ENCODE results near the gene MRPS27.

Gene MRPS27

DNA sequence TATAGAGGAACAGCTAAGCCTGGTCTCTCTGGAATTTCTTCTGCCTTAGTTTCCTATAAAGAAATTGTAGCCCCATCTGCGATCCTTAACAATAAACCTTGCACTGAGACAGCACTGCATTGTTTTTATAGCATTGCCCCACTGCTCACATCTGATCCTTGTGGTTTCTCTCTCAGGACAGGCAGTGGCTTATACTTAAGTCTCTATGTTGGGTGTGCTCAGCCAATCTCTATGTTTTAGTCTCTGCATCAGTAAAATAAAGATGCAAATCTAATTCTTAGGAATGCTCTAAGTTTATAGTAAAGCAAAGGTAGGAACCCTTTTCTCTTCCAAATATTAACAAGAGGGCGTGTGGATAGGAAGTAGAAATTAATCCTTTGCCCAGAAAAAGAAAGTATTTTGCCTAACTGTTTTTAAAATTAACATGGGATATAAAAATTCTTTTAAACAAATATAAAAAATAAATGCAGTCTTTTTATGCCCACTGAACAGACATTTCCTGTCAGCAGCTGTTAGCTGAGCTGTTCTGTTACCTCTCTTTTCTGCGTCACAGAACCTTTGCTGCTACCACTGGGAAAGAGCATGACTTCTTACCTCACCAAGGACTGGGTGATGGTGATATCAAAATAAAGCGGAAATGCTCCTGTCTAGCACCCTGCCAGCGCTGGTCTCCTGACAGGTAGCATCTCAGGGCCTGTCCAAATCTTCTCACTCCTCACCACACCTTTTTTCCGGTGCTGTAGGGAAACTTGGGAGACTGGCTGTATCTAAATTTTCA lies 29.5 kb downstream of the MRPS27 start:
- DNase-seq: no peak

DNA sequence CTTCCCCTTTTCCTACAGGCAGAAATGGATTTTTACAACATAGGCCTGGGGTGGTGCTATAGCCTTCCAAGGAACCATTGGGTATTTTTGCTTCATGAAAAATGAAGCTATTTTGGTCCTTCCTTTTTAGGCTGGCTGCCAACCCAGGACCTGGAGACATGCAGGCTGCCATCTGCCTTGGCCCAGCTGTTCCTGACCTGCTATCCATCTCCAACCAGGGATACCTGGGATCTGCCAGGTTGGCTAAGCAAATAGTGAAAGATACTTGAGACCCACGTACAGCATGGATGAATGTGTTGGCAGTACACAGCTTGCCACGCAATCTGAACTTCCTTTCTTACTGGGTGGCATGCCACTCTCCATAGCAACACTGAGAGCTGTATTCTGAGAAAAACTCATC lies 31.1 kb downstream of the MRPS27 start:
- DNase-seq: no peak

DNA sequence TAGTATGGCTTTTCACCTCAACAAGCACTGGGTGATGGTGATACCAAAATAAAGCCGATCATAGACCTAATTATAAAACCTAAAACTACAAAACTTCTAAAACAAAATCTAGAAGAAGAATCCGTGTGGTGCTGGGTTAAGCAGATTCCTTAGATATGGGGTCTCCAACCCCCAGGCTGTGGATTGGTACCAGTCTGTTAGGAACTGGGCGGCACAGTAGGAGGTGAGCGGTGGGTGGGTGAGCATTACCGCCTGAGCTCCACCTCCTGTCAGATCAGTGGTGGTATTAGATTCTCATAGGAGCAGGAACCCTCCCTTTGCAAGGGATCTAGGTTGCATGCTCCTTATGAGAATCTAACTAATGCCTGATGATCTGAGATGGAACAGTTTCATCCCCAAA lies 33.2 kb downstream of the MRPS27 start:
- DNase-seq: no peak

DNA sequence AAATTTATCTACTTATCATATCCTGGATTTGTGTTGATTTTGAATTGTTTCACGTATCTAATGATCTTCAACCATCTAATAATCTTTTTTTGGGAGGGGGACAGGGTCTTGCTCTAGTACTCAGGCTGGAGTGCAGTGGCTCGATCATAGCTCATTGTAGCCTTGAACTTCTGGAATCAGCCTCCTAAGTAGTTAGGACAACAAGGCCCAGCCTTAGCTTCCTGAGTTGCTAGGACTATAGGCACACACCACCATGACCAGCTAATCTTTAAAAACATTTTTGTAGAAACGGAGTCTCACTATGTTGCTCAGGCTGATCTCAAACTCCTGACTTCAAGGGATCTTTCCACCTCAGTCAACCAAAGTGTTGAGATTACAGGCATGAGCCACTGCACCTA lies 34.6 kb downstream of the MRPS27 start:
- DNase-seq: no peak

DNA sequence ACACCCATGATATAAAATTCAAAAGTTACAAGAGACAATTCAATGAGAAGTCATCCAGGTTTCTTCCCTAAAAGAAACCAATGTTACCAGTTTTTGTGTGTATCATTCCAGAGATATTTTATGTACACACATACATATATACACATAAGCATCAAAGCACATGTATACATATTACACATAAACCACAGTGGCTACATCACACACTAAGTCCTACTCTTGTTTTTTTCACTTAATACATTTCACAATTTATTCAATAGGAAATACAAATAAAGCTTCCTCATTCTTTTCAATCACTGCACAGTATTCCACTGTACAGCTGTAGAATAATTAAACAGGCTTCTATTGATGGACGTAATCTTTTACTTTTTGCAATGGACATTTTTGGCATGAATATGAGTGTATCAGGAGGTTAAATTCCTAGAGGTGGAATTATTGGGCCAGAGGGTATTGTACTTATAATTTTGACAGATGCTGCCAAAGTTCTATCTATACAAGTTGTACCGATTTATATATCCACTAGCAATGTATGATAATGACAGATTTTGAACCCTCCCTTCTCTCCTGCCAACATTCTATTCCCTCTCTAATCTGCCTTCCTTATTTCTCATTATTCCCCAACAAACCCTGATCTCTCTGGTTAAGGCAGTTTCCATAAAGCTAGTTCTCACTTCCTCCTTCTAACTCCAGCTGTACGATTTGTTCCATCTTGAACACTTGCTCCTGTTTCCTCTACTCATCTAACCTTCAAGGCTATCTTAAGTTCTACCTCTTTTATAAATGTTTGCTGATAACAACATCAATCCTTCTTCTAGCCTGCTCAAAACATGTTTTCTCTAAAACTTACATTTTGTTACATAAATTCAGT lies 35.2 kb downstream of the MRPS27 start:
- no peak for DNase-seq

DNA sequence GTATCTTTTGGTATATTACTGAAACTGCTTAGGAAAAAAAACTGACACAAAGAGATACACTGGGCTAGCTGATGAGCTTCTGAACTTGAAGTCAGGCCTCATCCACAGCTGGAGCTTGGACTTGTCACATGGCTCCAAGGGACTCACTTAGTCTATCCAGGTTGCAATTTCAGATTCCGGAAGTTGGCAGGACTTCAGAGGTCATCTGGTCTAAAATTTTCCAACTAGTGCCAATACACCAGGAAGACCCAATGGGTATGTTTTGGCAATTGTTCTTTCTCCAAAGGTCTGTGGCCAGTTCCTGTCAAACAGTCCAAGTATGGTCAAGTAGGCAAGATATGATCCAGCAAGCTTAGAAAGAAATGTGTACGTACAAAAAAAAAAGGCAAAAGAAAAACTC lies 36.7 kb downstream of the MRPS27 start:
- DNase-seq: no peak

DNA sequence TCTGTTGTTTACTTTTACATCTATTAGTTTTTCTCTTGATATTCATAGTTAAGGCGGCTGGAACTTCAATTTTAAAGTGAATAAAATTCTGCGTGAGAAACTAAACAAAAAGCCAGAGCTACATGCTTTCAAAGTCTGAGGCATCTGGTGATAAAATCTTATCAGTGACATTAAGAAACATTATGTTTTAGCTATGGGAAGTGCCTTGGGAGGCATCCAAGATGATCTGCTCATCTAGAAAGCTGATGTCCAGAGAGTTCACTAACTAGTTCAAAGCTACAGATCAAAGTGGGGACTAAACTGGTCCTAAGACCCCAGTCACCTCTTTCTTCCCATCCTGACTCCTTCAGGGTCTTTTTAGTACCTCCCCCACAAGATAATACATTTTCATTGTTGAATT lies 37.2 kb downstream of the MRPS27 start:
- DNase-seq: peak; percentile 53

DNA sequence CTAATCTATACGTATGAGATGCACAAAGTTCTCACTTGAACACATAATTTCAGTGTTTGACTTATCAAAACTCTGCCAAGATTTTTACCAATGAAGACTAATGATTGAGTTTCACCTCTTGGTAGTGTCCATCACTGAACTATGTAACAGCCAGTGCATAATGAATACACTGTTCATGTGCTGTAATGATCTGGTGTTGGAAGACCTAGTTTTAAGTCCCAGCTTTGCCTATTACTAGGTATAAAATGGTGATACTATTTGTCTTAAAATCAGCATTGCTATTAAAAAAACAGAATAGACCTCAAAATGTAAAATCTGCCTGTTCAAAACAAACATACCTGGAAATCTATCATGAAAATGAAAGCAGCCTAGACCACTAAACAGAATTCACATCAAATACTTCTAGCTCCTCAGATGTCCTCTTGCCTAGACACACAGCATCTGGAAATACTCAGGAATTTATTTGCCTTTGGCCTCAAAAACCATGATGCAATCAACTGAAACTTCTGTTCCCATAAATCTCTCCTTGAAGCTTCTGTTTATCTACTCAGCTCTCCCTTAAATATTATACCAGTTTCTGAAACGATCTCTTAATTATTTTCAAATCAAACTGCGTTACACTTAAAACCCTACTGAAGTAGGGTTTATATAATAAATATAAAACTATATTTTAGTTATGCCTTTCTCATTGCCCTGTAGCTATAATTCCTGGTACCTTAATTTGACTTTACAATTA lies 38.1 kb downstream of the MRPS27 start:
- peak; percentile 96 for DNase-seq

DNA sequence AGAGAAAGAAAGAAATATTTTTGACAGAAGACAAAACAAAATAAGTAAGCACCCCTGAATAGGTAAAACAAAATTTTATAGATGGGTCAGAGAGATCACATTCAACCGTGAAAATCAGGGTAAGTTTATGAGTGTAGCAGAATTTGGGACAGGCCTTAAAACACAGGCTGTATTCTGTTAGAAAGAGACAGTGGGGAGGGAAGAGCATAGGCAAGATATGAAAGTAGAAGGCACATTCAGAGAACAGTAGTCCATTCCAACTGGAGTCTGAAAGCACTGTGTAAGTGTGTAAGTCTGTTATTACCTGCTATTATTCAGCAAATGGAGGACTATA lies 38.6 kb downstream of the MRPS27 start:
- no peak for DNase-seq

DNA sequence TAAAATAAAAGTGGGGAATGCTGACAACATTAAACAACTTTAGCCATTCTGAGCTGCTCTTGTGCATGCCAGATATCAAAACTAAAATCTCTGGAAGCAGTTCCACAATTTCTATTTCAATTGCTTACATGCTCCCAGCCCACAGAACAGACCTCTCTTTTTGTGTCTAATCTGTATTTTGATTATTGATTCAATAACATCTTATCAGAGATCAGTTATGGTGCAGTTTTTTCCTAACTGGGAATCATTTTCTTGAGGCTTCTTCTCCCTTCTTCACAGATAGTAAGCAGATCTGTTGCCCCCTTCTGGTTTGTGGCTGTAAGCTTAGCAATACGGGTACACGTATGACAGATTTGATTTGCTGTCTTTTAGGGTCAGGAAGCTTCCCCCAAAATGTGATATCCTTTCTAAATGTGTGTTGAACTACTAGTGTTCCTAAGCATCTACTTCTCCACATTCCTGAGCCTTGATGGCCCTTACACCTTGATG lies 39.4 kb downstream of the MRPS27 start:
- DNase-seq: peak; percentile 75

DNA sequence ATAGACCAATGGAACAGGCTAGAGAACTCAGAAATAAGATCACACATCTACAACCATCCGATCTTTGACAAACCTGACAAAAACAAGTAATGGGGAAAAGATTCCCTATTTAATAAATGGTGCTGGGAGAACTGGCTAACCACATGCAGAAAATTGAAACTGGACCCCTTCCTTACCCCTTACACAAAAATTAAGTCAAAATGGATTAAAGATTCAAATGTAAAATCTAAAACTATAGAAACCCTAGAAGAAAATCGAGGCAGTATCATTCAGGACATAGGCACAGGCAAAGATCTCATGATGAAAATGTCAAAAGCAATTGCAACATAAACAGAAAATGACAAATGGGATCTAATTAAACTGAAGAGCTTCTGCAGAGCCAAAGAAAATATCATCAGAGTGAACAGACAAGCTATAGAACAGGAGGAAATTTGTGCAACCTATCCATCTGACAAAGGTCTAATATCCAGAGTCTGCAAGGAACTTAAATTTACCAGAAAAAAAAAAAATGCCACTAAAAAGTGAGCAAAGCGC lies 43.8 kb downstream of the MRPS27 start:
- DNase-seq: no peak

DNA sequence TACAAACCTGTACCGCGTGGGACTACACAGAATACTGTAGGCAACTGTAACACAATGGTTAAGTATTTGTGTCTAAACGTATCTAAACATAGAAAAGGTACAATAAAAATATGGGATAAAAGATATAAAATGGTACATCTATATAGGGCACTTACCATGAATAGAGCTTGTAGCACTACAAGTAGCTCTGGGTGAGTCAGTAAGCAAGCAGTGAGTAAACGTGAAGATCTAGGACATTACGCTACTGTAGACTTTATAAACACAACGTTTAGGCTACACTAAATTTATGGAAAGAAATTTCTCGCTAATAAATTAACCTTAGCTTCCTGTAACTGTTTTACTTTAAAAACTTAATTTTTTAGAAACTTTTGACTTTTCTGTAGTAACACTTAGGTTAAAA lies 46.5 kb downstream of the MRPS27 start:
- no peak for DNase-seq

DNA sequence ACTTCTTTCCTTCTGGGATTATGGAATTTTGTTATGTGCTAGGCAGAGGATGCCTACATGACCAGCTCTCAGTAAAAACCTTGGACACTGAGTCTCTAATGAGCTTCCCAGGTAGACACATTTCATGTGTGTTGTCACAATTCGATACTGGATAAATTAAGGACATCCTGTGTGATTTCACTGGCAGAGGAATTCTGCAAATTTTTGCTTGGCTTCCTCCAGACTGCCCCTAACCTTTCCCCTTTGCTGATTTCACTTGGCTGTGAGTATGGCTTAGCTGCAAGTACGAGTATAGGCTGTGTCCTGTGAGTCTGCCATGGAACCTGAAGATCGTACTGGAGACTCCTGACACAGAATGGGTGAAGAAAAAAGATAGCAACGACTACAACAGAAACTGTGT lies 47.6 kb downstream of the MRPS27 start:
- no peak for DNase-seq

DNA sequence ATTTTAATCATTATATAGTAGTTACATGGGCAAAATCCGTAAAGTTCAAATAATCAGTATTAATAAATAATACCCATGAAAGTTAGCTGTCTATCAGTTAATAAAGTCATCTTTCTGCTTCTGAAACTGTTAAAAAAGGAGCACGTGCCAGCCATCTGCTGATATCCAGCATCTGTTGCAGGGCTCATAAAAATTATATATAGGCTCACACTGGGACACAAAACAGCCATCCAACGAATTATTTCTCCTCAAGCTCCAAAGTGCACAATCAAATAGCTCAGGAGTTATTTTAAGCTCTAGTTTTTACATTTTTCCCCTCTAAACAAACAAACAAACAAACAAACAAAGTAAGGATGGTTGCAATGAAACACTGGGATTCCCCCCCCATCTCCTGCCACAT lies 48.3 kb downstream of the MRPS27 start:
- no peak for DNase-seq

DNA sequence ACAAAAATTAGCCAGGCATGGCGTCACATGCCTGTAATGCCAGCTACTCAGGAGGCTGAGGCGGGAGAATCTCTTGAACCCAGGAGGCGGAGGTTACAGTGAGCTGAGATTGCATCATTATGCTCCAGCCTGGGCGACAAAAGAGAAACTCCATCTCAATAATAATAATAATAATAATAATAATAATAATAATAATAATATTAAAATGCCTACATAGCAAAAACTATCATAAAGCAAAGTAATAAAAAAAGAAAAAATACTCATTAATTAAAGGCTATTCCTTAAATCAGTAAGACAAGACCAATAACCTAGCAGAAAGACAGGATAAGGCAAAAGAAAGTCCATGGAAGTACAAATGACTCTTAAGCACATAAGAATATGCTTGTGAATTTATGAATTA lies 50.0 kb downstream of the MRPS27 start:
- DNase-seq: no peak

DNA sequence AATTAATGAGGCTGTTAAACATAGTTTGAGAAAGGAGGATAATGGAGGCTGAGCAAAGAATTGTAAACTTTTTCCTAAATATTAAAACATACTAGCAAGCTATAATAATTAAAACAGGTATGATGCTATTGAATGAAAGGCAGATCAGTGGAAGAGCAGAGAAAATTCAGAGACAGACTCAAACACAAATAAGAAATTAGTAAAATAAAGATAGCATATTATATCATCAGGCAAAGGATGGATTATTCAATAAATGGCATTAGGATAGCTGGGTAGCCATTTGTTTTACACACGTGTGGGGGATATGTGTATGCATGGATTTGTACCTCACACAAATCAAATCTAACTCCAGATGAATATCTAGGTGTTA lies 50.6 kb downstream of the MRPS27 start:
- no peak for DNase-seq

DNA sequence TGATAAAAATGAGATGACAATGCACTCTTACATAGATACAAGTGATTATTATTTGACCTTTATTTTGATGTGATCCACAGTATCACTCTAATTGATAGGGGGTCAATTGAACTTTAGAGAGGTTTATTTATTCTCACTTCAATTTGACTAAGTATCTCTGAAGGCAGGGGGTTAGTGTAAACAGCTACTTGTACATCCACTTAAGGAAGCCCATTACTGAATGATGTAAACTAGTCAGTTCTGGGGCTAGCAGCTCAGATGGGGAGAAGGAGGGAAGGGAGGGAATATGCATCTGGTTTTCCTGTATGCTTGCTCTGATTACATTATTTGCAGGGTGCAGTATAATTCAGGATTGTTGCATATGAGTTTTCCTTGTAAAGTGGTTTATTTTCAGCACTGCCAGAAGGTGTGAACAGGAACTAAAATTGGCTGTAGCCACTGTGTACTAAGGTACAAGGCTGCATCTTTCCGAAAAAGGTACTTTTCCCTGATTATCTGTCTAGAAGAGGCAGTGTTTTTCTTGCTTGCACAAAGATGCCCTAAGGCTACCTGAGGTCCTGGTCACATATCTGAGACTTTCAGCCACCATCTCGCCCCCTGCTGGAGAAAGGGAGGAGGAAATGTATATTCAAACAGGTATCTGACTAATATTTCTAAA lies 51.2 kb downstream of the MRPS27 start:
- DNase-seq: peak; percentile 49

DNA sequence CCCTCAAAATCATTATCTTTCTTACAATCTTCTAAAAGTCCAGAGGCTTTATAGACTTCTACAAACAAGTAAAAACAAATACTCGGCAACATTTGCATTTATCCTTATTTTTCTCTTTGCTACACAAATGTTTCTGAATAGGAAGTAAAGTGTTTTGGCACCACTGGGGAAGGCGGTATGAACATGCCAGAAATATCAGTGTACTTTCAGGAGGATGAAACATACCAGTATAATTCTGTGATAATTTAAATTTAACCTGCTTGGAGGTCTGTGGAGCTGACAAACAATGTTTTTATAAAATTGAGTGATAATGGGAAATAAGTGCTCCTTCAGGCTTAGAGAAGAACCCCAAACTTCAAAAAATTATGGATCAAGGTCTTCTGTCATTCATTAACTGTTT lies 51.8 kb downstream of the MRPS27 start:
- no peak for DNase-seq

DNA sequence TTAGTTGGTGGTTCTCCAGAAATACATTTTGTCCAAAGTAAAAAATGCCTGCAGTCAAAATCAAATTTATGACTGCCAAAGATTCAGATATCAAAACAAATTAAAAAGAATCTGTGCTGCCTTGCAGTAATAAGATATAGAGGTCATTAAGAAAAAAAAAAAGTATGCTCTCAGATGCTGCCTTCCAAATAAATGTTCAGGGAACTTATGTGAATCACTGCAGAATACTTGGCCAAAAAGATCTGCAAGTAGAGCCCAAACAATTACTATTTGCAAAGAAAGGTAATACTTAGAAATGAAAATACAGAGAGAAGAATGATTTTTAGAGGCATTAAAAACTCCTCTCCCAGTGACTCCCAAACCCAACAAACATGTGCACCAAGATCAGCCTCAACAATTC lies 52.4 kb downstream of the MRPS27 start:
- no peak for DNase-seq

DNA sequence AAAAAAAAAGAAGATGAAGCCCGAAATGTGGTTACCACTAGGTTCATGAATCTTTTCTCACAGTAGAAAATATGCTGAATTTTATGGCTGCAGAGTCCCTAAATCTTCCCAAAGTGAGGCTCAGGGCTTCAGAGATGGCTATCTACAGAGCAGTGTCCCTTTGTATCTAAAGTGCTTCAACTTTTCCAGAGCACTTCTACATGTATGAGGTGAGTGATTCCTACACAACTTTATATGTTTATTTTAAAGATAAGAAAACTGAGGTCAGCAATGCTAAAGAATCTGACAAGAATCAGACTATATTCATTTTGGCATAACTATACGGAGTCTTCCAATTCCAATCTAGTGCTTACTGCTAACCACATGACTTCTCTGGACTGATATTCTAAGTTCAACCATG lies 53.2 kb downstream of the MRPS27 start:
- DNase-seq: no peak

DNA sequence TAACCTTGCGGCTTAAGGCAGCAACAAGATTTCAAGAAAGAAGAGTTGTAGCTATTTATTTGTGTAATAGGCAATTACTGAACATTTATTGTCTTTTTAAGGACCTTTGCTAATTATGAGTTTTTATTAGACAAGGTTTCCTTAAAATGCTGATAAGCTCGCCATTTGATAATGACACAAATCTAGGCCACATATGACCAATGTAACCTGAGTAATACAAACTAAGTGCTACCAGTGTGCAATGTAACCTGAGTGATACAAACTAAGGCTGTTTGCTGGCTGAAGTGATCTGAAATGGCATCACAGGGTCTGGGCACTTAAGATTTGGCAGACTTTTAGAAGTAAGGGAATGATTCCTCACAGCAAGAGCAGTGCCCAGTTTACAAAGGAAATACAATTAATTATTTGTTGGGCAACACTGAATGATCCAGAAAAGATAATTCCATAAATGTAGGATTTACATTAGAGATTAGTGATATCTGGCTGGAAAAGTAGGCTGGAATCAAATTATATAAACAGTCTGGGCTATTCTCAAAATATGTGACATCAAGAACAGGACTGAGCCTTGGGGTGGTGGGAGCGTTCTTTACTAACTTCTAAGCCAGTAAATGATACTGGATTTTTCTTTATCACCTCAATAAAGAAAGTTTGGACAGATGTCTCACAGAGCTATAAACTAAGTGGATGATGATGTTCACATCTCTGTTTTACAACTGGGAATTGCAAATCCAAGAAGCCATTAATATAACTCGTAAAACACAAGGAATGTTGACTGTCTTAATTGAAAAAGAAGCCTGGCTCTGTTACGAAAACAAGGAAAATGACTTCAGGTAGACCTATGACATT lies 54.8 kb downstream of the MRPS27 start:
- no peak for DNase-seq

DNA sequence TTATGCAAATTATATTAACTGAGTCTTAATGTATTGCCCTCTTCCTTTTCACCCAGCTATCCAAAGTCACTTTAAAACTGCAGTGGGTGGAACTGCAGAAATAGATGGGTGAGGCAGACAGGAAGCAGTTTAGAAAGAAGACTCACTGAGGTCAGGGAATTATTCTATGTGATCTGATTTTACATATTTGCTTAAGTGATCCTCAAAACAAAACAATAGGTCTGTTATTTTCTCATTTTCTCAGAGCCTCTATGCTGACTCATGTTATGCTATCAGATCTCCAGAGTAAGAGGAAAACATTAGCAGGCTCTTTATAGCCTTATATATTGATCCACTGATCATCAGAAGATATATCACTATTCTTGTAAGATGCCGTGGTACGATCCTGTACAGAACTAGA lies 63.5 kb downstream of the MRPS27 start:
- no peak for DNase-seq
